ENCODE results near the gene SH3D19. TPM values are rescaled to one million over a fixed set of nuclear protein-coding genes. Genes with fewer than 3 reads are reported as not detected.

Gene SH3D19
- total RNA-seq, 4 donors from 2014 or later = 35.1 to 113 (median 38.6) TPM

DNA sequence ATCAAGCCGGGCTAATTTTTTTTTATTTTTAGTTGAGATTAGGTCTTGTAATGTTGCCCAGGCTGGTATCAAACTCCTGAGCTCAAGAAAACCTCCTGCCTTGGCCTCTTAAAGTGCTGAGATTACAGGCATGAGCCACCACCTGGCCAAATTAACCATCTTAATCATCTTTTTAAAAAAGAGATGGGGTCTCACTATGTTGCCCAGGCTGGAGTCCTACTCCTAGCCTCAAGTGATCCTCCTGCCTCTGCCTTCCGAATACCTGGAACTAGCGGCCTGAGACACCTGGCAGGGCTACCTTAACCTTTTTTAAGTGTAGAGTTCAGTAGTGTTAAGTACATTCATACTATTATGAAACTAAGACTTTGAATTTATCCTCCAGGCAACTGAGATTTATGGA is 227.6 kb downstream of the SH3D19 start:
- no peak overlapping the region for H3K27ac ChIP-seq
- peaks cover 8 to 30% (median 17%) of the 10 kb centered on the region in 3 donors for H3K4me1 ChIP-seq
- no peak for DNase-seq
- 90% methylated on average over 3 of the region's 3 CpGs for WGBS, 2 donors
- intact Hi-C loops (cut with DNase I) = no loop called here
- TF ChIP-seq POLR2A (IDR thresholded peaks at IDR 0.05) = no peak
- TF ChIP-seq, protein P1, sequence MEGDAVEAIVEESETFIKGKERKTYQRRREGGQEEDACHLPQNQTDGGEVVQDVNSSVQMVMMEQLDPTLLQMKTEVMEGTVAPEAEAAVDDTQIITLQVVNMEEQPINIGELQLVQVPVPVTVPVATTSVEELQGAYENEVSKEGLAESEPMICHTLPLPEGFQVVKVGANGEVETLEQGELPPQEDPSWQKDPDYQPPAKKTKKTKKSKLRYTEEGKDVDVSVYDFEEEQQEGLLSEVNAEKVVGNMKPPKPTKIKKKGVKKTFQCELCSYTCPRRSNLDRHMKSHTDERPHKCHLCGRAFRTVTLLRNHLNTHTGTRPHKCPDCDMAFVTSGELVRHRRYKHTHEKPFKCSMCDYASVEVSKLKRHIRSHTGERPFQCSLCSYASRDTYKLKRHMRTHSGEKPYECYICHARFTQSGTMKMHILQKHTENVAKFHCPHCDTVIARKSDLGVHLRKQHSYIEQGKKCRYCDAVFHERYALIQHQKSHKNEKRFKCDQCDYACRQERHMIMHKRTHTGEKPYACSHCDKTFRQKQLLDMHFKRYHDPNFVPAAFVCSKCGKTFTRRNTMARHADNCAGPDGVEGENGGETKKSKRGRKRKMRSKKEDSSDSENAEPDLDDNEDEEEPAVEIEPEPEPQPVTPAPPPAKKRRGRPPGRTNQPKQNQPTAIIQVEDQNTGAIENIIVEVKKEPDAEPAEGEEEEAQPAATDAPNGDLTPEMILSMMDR (IDR thresholded peaks at IDR 0.05) = no peak
- no peaks in the 10 kb centered on the region for H3K27me3 ChIP-seq
- no peaks in the 10 kb centered on the region for H3K9me3 ChIP-seq
- H3K4me3 ChIP-seq = no peak overlapping the region
- H3K36me3 ChIP-seq = peaks cover 4 to 23% (median 5%) of the 10 kb centered on the region in 3 donors

DNA sequence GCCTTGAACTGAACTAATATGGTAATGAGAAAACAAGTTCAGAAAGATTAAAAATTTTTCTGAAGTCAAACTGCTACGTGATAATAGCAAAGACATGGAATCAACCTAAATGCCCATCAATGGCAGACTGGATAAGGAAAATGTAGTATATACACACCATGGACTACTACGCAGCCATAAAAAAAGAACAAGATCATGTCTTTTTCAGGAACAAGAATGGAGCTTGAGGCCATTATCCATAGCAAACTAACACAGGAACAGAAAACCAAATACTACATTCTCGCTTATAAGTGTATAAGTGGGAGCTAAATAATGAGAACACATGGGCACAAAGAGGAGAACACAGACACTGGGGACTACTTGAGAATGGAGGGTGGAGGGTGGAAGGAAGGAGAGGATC is 230.3 kb downstream of the SH3D19 start:
- Histone ChIP-seq H3K27me3 (no peaks in the 10 kb centered on the region), H3K36me3 (no peaks in the 10 kb centered on the region), H3K4me1 (peaks cover 0 to 7% (median 0%) of the 10 kb centered on the region in 3 donors), H3K9me3 (no peaks in the 10 kb centered on the region), H3K4me3 (no peak overlapping the region), H3K27ac (no peak overlapping the region)
- intact Hi-C loops (cut with DNase I) = no loop called here
- DNase-seq = no peak
- 83 to 89% methylated on average over 3 of the region's 3 CpGs for WGBS, 2 donors
- no peak for TF ChIP-seq POLR2A (IDR thresholded peaks at IDR 0.05)
- TF ChIP-seq, protein P1 (IDR thresholded peaks at IDR 0.05) = no peak

DNA sequence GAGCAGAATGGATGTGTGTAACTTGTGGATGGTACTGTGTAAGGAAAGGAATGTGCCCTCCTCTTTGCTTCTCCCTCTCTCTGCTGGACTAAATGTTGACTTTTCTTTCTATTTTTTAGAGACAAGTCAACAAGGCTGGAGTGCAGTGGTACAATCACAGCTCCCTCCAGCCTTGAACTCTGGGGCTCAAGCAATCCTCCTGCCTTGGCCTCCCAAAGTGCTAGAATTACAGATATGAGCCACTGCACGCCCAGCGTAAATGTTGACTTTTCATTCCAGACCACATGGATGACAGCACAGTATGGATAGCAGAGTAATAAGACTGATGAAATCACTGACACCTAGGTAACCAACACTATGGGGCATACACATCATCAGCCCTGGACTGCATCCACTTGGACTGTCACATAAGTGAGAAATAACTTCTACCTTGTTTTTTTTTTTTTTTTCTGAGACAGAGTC is 231.1 kb downstream of the SH3D19 start:
- H3K9me3 ChIP-seq = no peaks in the 10 kb centered on the region
- WGBS, 2 donors = 87 to 91% methylated on average over 2 of the region's 2 CpGs
- no peaks in the 10 kb centered on the region for H3K36me3 ChIP-seq
- no peak for DNase-seq
- H3K27ac ChIP-seq = no peak overlapping the region
- peaks cover 0 to 7% (median 0%) of the 10 kb centered on the region in 3 donors for H3K4me1 ChIP-seq
- intact Hi-C loops (cut with DNase I) = no loop called here
- H3K4me3 ChIP-seq = no peak overlapping the region
- H3K27me3 ChIP-seq = no peaks in the 10 kb centered on the region
- TF ChIP-seq POLR2A (IDR thresholded peaks at IDR 0.05) = no peak
- TF ChIP-seq, protein P1 (IDR thresholded peaks at IDR 0.05) = no peak

DNA sequence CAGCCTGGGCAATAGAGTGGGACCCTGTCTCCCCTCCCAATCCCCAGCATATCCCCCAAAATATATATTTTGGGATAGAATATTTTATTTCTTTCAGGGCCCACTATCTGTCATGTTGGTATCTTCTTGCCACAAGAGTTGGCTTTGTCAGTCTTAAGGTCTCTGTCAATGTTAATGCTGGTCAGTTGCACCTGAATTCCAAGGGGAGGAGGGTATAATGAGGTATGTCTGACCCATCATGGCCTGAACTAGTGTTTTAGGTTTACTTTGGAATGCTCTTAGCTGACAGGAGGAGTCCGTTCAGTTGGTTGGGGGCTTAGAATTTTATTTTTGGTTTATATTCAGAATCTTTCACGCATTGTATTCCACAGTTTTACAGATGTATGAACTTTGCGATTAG is 232.2 kb downstream of the SH3D19 start:
- Histone ChIP-seq H3K4me1 (no peaks in the 10 kb centered on the region), H3K36me3 (no peaks in the 10 kb centered on the region), H3K27me3 (no peaks in the 10 kb centered on the region), H3K4me3 (no peak overlapping the region), H3K27ac (no peak overlapping the region), H3K9me3 (no peaks in the 10 kb centered on the region)
- intact Hi-C loops (cut with DNase I) = no loop called here
- DNase-seq = no peak
- TF ChIP-seq, protein P1 (IDR thresholded peaks at IDR 0.05) = no peak
- no peak for TF ChIP-seq POLR2A (IDR thresholded peaks at IDR 0.05)
- 67% methylated on average over 3 of the region's 3 CpGs for WGBS, 2 donors

DNA sequence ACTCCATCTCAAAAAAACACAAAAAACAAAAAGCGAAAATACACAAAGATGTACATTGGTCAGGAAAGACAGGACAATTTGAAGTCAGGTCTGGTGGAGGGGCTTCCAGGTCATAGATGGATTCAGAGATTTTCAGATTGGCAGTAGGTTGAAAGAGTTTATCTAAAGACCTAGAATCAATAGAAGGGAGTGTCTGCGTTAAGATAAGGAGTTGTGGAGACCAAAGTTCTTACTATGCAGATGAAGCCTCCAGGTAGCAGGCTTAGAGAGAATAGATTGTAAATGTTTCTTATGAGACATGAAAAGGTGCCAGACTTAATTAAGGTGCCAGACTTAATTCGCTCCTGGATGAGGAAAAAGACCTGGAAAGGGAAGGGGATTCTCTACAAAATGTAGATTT is 232.9 kb downstream of the SH3D19 start:
- peaks cover 0 to 4% (median 0%) of the 10 kb centered on the region in 4 donors for H3K27me3 ChIP-seq
- no peak overlapping the region for H3K27ac ChIP-seq
- H3K9me3 ChIP-seq = no peaks in the 10 kb centered on the region
- no peaks in the 10 kb centered on the region for H3K36me3 ChIP-seq
- TF ChIP-seq POLR2A (IDR thresholded peaks at IDR 0.05) = no peak
- TF ChIP-seq, protein P1 (IDR thresholded peaks at IDR 0.05) = no peak
- intact Hi-C loops (cut with DNase I) = no loop called here
- H3K4me3 ChIP-seq = no peak overlapping the region
- DNase-seq = no peak
- no peaks in the 10 kb centered on the region for H3K4me1 ChIP-seq
- WGBS, 2 donors = 72 to 79% methylated on average over 3 of the region's 3 CpGs

Data from esophagus squamous epithelium (tissue), 5 donors.